Activated CD8-positive, alpha-beta memory T cell treated with anti-CD3 and anti-CD28 coated beads, Interleukin-2, amount 50 U/mL, for 1 hour (primary cell): ENCODE measurements around the gene GNAZ.

Experiments used
- DNase-seq: peaks from one replicate; pipeline ENCODE4 v3.0.0-alpha.2; 2020; ENCODE audit errors: extremely low read depth

Gene GNAZ

DNA sequence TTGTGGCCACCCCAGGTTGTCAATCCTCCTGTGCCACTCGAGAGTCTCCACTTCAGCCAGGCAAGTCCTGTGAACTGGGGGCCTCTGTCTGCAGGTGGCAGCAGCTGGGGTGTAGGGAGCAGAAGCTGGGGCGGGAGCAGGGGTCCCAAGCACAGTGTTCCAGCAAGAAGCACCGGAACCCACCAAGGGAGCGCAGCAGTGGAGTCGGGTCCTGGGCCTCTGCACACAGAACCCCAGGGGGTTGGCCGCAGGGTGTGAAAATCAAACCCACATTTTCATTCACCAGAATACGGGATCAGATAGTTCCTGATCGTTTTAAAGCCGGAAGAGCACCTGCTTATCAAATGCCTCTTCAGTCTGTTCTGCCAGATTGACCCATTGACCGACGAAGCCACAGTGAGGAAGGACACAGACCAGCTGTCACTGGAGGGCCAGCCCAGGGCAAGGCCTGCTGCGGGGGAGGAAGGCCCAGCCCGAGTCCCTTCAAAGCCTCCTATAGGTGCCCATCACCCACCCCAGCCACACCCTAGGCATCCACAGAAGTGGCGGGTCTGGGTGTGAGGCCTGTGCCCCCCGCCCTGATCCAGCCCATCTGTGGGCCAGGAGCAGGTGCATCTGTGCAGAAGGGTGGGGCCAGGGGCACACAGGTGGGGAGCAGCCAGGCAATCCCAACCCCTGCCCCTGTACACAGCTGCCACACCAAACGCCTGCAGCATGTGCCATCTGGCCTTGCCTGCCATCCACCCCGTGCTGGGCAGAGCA lies 37.3 kb downstream of the GNAZ start:
- no peak for DNase-seq

DNA sequence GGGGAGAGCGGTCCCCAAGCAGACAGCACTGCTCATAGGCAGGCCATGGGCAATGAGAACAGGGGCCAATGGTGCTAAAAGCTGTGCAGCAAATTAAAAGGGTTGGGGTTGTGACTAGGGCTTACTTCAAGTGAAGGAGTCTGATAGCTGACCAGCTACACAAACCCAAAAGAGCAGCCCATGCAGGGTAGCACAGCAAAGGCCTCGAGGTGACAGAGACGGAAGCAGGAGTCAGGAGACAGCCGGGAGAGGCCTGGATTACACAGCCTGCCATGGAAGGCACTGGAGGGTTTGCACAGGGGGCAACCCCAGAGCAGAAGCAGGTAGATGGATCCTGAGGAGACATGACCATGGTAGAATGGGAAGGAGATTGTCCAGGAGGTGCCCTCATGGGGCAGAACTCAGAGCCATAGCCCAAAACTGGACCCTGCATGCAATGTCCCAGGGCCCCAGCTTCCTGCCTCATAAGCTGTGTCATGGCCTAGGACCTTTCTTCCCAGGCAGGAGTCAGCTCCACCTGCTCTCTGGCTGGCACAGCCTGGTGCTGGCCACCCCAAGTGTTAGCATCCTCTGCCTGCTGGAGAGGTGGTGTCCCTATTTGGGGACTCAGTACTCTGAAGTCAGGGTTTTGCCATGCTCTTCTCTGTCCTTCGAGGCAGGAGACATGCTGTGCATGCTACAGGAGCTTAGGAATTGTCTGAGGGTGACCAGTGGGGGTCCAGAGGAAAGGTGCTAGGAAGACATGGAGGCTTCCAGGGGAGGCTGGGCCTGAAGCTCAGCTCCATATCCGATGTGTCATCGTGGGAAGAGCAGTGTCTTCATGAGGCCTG lies 38.1 kb downstream of the GNAZ start:
- no peak for DNase-seq

DNA sequence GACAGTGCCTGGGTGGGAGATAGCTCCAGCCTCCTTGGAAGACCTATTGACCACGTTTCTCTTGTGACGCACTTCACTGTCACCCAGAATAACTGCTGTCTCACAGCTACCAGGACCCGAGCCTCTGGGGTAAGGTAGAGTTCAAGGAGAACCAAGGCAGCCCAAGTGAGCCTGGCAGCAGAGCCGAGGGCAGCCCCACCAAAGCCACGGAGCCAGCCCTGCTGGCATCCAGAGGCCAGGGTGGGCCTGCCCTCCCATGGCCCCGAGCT lies 38.7 kb downstream of the GNAZ start:
- DNase-seq, result no peak

DNA sequence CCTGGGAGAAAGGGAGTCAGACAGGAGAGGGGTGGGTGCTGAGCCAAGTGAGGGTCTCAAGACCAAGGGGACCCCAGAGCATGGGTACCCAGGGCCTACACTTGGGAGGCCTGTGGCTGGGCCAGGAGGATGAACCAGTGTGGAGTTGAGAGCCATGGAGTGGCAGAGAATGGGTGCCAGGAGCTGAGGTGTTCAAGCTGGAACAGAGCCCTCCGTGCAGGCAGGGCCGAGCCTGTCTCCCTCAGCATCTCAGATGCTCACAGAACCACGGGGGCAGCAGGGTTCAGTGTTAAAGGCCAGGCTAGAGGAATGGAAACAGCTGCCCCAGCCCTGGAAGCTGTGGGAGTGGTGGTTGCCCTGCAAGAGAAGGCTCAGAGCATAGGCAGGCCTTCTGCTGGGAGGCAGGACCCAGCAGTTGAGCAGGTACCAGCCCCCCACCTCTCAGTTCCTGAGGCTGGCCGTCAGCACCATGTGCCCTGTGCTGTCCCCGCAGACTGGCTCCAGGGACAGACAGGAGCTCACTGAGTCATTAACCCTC lies 39.2 kb downstream of the GNAZ start:
- no peak for DNase-seq

DNA sequence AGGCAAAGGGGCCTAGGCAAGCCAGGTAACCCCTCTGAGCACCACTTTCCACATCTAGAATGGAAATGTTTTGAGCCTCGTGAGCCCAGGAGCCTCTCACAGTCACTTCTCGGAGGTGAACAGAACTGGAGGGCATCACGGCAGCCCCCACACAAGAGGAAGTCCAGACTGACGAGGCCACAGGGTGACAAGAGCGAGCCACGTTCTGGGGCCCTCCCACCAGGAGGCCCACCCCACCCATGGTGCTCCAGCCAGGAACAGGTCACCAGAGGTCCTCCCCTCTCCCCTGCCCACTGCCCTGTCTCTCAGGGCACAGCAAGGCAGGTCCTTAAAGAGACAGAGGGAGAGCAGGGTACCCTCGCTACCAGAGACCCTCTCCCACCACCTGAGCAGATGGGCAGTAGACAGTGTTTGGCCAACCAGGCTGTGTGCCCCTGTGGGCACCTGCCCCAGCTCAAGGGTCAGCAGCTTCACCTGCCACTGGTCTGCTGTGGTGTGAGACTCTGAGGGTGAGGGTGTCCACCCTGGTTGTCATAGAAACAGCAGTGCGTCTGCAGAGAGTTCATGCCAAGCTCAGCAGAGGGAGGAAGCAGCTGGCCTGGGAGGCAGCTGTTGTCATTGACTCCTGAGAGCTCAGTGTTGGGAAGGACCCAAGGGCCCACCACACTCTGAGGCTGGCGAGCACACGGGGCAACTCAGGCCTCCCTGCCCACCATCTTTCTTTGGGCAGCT lies 40.0 kb downstream of the GNAZ start:
- no peak for DNase-seq

DNA sequence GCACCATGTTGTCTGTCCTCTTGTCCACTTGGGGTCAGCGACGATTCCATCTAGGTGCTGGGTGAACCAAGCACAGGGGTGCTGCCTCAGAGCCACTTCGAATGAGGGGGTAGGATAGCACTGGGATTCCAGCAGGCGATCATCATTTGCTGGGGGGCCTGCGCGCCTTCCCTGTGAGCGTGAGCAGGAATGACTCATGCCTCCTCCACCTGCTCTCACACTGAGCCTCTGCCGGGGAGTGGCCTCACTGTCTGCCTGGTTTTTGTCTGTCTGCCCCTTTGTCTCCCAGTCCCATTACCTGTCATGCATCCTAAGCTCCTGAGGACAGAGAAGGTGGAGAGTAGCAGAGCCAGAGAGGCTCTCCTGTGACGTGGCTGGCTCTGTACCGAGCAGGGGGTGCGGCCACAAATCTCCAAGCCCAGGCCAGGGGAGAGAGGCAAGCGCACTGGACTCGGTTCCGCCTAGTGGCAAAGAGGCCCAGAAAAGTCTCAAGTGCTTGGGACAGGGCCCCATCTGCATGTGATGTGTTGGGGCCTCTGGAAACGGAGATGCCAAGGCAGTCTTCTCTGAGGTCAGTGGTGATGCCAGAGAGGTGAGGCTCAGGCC lies 40.7 kb downstream of the GNAZ start:
- no peak for DNase-seq

DNA sequence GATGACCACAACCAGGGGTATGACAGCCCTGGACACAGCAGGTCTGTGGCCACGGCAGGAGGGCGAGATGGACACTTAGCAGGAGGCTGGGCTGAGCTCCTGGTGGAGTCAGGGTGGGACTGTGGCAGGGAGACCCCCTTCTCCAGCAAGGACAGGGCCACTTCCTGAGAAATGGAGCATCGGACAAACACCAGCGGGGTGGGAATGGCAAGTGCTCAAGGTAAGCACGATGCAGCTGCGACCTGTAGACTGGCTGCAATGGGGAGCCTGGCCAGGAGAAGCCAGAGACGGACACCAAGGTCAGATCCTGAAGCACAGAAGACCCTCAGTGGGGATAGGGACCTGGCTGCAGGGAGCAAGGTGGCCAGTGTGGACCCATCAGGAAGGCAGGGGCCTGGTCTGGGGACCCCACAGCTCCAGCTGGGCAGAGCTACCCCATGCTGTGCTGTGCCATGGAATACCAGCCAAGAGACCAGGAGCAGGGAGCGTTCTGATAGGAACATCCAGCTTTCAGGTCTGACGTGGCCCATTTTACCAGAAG lies 42.2 kb downstream of the GNAZ start:
- no peak for DNase-seq

DNA sequence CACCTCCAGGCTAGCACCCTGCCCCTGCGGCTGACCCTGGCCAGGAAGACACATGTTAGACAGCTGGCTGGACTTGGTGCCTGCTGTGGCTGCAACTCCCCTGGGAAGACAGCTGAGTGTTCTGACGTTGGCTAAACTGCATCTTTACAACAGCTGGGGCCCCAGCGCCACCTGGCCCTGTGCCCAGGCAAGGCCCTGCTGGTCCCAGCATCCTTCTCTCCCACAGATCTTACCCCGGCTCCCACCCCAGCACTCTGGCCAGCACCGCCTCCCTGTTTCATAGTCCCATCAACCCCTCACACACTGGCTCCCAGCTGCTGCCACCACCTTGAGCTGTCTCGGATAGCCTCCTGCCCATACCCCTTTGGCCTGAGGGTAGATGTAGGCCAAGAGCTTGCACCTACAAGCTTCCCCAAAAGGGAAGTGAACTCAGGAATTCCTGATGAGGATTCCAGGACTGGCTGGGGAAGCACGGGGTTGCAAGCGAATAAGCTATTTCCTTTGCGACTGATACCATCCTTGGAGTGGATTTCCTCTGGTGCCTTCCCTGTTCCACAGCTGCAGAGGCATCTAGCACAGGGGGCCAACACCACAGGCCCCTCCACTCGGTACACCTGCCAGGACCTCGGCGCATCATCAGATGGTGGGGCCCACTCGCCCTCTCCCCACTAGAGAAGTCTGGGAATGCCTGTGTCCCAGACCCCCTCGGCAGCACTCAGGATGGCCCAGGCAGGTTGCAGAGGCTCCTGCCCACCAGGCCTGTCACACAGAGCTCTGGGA lies 42.9 kb downstream of the GNAZ start:
- DNase-seq, result no peak

DNA sequence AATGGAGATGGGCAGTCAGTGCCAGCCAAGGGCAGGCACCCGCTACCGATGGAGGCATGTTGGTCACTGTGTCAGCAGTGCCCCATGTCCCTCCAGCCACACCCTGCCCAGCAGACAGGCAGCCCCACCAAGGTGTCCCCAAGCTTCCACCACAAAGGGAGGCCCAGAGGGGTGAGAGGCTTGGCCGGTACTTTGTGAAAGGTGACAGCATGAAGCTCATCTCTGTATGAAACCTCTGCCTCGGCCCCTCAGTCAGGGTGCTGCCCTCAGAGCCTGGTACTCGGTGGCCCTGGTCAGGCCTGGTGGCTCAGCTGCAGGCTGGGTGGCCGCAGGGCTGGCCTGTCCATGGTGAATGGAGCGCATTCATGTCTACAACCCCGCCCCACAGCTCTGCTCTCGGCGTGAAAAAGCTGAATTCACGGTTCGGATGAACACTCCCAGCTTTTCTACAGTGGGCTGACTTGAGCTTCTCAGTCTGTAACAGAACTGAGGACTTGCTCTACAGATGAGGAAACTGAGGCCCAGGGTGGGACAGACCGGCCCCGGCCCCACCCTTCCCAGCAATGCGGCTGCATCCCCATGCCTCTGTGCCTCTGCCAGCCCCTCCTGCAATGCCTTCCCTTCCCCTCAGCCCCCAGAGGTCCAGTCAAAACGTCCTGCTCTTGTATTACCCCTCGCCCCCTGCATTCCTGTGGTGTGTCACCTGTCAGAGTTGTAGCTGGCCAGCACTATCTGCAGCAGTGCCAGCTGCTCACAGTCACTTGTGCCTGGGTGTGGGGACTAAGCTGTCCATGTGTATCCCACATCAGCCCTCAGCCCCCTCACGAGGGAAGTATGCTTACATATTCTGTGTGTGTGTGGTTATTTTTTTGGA lies 43.8 kb downstream of the GNAZ start:
- no peak for DNase-seq

DNA sequence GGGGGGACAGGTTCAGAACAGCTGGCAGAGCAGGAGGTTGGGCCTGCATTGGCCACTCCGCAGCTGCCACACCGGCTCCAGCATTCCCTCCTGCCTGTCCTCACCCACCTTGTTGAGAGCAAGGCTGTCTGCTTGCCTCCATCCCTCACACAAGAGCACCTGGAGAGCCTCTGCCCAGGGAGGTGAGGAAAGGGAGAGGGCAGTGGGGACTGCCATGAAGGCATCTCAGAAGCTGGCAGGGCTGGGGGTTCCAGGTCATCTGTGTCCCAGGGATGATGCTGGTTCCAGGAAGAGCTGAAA lies 44.4 kb downstream of the GNAZ start:
- DNase-seq, result no peak

DNA sequence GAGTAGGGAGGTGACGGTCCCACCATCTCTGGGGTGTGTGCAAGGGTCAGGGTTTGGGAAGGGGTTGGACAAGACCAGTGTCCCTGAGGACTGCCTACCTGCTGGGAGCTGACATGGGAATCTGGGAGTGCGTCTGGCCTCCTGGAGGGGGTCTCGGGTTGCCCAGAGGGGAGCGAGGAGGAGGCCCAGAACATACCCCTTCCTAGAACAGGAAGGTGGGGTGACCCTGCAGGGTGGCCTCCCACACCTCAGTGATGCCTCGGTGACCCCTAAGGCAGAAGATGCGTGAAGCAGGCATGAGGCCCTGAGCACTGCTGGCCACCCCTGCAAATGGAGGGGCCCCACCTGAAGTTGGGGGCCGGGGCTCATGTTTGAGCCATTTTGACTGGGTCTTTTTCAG lies 45.0 kb downstream of the GNAZ start:
- DNase-seq, result no peak

DNA sequence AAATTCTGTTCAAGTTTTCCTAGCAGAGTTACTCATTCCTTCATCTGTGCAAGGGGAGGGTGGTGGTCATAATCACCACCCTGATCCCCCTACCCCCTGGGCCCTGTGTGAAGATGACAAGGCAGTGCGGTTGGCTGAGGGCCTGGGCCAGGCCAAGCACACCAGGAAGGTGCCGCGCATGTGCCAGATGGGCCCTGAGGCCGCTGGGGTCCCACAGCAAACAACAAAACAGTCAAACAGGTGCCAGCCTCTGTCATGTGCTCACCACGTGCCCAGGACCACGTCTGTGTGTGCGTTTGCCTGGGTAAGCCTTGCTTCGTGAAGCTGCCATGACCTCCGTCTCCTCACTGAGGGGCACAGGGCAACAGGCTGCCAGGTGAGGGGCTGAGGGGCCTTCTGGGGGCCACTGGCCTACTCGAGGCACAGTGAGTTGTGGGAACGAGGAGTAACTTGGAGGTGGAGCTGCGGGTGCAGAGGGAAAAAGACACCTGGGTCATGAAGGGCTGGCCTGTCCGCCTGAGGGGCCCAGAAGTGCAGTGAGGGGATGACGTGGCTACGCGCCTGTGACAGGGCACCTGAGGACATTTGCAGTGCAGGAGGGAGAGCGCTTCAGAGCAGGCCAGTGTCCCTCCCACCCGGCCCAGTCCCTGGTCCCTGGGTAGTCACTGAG lies 45.6 kb downstream of the GNAZ start:
- no peak for DNase-seq

DNA sequence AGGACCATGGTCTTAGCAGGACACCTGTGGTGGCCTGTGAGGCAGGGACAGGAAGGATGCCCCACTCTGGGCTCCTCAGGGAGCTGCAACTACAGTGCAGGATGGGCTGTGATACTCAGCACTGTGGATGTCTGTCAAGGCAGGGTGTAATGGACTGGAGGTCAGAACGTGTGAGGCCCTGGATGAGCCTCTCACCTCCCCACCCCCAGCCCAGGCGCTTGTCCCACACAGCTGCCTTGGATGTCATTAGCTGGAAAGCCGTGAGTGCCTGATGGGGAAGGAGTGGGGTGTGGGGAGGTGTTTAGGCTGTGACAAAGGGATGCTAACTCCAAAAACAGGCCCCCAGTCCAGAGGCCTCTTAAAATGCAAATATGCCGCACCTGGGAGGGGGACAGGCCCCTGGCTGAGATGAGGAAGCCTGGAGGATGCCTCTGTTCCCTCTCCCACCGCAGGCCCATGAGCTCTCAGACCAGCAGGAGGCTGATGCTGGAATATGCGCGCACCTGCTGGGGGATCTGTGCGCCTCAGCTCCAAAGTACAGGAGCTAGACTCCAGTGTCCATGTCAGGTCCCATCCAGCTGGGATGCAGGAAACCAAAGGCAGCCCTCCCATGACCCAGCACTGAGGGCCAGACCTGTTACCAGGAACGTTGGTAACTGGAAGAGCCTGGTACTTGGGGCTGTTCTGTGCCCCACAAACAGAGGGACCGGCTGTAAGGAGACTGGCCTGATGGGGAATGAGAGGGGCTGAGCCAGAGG lies 46.4 kb downstream of the GNAZ start:
- no peak for DNase-seq

DNA sequence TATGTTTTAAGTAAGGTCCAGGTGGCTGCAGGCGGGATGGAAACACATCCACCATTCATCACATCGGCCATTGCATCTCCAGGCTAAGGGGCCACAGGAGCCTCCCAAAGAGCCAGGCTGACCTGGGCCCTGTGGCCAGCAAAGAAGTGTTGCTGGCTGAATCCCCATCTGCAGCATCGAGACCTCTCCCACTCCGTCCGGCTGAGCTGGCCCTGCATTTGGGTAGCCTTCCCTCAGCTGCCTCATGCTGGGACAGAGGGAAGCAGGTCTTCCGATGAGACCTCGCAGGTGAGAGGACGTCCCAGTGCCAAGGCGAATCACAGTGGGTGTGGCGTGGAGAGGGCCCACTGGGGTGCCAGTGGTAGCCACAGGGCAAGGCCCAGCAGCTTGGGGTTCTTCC lies 47.0 kb downstream of the GNAZ start:
- DNase-seq, result no peak

DNA sequence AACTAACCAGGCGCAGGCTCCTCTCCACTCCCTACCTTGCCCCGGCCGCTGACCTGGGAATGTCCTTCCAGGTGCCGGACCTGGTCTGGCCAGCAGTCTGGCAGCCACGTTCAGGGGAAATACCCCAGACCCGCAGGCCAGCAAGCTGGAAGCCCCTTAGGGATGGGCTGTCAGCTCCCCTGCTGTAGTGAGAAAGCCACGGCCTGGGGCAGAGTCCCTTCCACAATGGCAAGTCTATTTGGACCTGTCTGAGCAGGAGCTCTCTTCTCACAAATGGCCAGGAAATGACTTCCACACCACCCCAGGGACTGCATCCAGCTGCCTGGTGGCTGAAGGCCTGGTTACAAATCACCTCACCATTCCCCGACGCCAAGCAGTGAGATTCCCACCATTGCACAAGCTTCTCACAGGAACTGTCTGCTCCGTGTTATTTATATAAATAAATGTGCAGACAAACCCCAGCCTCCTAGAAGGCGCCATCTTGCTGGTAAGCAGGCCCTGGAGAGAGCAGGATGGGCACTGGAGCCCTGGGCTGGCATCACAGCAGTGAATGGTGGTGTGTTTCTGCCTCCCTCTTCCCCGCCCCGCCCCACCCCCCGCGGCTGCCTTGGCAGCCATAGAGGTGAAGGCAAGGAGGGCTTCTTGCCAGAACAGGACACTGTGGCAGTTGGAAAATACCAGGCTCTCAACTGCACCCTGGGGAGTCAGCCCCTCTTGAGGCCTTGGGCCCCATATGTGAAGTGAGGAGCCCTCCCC lies 47.8 kb downstream of the GNAZ start:
- no peak for DNase-seq

DNA sequence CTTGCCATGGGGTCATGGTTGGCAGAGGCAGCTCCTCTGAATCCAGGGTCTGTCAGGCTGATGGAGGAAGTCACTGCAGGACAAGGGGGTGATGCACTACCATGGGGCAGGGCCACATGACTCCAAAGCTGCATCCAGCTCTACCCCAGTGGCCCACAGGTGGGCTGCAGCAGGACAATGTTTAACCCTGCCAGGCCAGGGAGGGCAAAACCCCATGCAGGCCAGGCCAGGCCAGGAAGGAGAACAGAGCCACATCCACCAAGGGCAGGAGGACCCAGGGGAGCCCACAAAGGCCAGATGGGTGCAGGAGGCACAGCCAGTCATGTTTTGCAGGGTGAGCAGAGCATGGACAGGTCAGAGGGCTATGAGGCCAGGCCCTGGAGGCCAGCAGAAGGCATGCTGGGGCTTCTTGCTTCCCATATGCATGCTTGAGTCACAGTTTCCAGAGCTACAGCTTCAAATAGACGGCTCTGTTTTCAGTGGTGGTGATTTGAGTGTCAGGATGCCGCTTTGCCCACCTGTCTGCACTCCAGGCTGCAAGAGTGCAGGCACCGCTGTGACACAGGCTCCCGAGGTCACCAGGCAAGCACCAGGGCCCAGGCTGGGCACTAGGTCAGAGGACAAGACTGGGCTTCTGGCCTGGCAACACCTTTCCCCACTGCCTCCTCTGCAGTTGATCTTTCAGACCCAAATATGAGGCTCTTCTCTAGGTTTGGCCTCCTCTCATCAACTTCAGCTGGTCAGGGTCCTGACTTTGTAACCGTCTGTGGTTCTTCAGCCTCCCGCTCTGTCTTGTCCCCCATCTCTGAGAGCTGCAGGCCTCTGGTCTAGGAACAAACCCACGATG lies 48.6 kb downstream of the GNAZ start:
- DNase-seq, result no peak
